ENCODE data around the gene GRM7.

GRM7 gene

GRCh38 chr3:7421065-7421464, 560.1 kb downstream of the GRM7 start:
- no peak for DNase-seq

GRCh38 chr3:7423036-7423435, 562.1 kb downstream of the GRM7 start:
- DNase-seq = no peak

GRCh38 chr3:7423995-7424394, 563.1 kb downstream of the GRM7 start:
- no peak for DNase-seq

- DNase-seq = no peak
Observed at GRCh38 chr3:7428206-7428718, 567.3 kb downstream of the GRM7 start.

GRCh38 chr3:7432610-7433009, 571.7 kb downstream of the GRM7 start:
- DNase-seq = no peak

- DNase-seq = no peak
Observed at GRCh38 chr3:7433073-7433472, 572.2 kb downstream of the GRM7 start.

- no peak for DNase-seq
Observed at GRCh38 chr3:7436542-7436941, 575.6 kb downstream of the GRM7 start.

GRCh38 chr3:7437231-7437630, 576.3 kb downstream of the GRM7 start:
- DNase-seq = no peak

- no peak for DNase-seq
Observed at GRCh38 chr3:7439101-7439680, 578.3 kb downstream of the GRM7 start.

GRCh38 chr3:7444886-7445285, 584.0 kb downstream of the GRM7 start:
- DNase-seq = no peak

- DNase-seq = no peak
Observed at GRCh38 chr3:7445331-7445730, 584.4 kb downstream of the GRM7 start.

- no peak for DNase-seq
Observed at GRCh38 chr3:7447197-7447769, 586.4 kb downstream of the GRM7 start.

GRCh38 chr3:7456386-7456785, 595.5 kb downstream of the GRM7 start:
- DNase-seq = no peak

- DNase-seq = no peak
Observed at GRCh38 chr3:7461202-7461825, 600.4 kb downstream of the GRM7 start.

GRCh38 chr3:7469866-7470265, 609.0 kb downstream of the GRM7 start:
- DNase-seq = no peak

- DNase-seq = no peak
Observed at GRCh38 chr3:7484636-7485035, 623.7 kb downstream of the GRM7 start.

- no peak for DNase-seq
Observed at GRCh38 chr3:7487763-7488162, 626.8 kb downstream of the GRM7 start.

GRCh38 chr3:7489417-7489816, 628.5 kb downstream of the GRM7 start:
- no peak for DNase-seq

- DNase-seq = no peak
Observed at GRCh38 chr3:7498715-7499114, 637.8 kb downstream of the GRM7 start.

GRCh38 chr3:7503431-7503830, 642.5 kb downstream of the GRM7 start:
- no peak for DNase-seq

GRCh38 chr3:7504886-7505775, 644.2 kb downstream of the GRM7 start:
- no peak for DNase-seq

GRCh38 chr3:7506606-7507180, 645.8 kb downstream of the GRM7 start:
- no peak for DNase-seq

GRCh38 chr3:7508821-7509220, 647.9 kb downstream of the GRM7 start:
- no peak for DNase-seq
